Measurements from ENCODE around the gene GALNT8.

The GALNT8 gene, protein sequence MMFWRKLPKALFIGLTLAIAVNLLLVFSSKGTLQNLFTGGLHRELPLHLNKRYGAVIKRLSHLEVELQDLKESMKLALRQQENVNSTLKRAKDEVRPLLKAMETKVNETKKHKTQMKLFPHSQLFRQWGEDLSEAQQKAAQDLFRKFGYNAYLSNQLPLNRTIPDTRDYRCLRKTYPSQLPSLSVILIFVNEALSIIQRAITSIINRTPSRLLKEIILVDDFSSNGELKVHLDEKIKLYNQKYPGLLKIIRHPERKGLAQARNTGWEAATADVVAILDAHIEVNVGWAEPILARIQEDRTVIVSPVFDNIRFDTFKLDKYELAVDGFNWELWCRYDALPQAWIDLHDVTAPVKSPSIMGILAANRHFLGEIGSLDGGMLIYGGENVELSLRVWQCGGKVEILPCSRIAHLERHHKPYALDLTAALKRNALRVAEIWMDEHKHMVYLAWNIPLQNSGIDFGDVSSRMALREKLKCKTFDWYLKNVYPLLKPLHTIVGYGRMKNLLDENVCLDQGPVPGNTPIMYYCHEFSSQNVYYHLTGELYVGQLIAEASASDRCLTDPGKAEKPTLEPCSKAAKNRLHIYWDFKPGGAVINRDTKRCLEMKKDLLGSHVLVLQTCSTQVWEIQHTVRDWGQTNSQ

DNA sequence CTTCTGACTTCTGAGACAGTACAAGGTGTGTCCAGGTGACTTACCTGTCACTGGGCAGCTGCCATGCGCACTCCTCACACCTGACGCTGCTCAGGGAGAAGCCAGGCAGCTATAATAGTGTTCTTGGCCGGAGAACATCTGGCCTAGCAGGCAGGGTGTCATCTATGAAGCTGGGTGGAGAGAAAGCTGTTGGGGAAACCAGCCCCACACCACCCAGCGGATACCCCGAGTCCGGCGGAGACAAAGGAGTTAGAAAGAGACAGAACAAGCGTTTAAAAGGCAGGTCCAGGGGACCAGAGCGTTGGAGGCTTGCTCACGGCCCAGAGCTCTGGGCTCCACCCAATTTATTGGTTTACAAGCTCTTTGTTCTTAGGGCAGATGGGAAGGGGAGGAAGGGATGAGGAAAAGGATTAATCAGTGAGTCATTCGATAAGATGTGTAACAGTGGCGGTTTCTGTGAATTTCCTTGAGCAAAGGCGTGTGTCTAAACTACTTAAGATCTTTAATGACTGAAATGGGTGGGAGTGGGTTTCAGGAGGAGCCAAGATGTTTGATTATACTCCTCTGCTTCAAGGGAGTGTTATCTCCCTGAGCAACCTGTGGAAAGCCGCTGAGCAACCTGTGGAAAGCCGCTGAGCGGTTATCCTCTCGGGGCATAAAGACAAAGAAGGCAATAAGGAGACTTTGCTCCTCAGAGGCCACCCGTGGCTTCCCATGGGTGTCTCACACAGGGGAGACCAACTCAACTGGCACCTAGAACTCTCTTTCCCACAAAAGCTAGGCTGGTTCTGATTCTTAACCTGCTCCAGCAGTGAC is at the start of gene GALNT8:
TSS of gene GALNT8 (plus strand) at position 580 of the 816 bp plus-strand sequence. CDS start 278 bp downstream, outside the sequence.
- DNase-seq (ENCODE audit: low read depth, low spot score), result peak; percentile 68

DNA sequence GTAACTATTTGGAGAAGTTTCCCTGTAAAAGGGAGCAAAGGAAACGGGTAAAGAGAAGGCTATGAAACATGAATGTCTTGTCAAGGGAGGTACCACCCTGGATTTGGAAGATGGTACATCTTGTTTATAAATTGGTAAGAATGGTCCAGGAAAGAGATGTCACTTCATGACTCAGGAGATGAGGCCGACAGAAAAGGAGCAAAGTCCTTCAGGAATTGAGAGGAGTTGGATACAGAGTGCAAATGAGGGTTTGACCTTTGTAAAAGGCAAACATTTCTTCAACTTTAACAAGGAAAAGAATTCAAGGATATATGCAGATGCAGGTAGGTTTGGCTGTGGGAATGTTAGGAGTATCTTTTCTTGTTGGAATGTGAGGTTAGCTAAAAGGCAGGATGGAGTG is 40.5 kb upstream of the GALNT8 start:
- no peak for DNase-seq (ENCODE audit: low read depth, low spot score)

DNA sequence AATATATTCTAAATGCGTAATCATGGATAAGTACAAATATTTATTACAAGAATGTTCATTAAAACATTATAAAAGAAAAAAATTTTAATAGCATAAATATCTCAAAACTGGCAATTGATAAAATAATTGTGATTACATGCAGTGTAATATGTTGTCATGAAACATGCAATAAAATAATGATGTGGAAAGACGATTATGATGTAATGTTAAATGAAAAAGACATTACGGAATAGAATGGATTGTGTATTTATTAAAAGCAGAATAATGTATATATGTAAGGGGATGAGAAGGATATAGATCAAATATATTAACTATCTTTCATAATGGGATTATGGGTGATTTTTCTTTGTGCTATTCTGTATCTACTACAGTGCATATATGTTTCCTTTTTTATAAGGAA is 38.5 kb upstream of the GALNT8 start:
- no peak for DNase-seq (ENCODE audit: low read depth, low spot score)

DNA sequence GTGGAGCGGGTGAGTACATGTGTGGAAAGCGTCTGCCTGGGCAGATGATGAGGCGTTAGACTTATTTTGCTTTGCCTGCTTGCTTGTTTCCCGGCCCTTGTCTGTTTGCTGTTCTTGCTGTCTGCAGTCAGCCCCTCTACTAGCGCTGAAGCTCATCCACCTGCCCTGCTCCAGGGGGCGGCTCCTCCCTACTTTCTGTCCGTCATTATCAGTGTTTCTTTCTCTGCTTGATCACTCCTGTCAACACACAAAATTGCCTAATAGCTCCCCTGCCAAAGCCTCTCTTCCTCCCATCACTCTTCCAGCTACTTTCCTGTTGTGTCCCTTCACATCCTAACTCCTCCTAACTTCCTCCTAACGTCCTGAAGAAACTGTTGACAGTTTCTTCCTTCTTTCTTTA is 34.9 kb upstream of the GALNT8 start:
- no peak for DNase-seq (ENCODE audit: low read depth, low spot score)

DNA sequence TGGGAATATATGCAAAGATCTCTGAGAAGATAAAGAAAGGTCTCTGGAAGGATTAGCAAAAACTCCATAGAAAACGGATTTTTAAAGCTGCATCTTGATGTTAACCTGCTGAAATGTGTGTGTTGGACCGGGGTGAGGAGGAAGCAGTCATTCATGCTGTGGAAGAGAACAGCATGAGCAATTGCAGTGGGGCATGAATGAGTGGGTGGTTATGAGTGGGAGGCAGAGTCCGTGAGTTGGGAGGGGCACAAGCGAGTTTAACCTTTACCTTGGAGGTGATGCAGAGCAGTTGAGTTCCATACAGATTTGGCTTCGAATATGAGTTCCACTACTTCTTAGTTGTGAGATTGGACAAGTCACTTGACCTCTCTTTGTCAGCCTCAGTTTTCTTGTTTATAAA is 29.4 kb upstream of the GALNT8 start:
- no peak for DNase-seq (ENCODE audit: low read depth, low spot score)

DNA sequence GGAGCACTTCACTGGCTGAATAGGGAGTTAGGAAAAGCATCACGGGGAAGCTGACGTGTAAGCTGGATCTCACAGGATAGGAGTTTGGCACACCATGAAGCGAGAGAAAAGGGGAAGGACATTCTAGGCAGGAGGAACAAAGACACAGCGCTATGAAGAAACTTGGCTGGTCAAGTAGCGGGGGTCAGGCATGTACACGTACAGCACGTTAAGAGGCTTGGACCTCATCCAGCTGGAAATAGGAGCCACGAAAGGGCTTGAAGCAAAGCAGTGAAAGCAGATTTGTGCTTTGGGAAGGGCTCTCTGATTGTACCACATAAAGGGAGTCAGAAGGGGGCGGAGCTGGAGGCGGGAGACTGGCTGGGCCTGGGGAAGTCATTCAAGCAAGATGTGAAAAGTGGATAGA is 19.6 kb upstream of the GALNT8 start:
- DNase-seq (ENCODE audit: low read depth, low spot score), result peak; percentile 23

DNA sequence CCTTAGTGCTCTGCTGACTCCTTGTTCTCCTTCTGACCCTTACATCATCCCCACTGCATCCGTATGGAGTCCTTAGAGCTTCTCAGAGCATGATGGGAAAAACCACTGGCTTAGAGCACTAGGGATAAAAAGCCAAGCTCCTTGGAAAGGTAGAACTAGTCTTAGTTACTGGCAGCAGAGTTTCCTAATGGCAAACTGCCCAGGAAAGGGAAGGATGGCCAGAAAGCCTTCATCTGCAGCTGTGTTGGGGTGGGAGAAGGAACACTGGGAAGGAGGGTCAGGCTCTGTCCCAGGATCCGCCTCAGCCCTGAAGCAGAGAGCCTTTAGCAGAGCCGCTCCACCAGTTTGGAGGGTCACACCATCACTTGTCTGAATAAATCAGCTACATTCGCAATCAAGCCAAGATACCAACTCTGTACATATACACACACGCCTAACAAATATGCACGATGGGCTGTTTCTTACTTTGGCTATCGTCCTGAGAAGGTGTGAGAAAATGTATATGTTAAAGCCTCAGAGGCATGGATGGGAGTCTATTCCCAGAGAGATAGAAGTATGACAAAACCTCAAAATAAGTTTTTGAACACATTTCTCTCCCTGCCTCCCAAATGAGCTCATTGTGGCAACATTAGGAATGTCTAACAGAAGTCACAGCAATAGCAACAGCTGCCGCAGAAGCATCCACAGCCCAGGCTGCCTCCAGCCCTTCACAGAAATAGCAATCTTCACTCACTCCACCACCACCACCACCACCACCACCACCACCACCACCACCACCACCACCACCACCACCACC is 18.6 kb upstream of the GALNT8 start:
- DNase-seq (ENCODE audit: low read depth, low spot score), result no peak

DNA sequence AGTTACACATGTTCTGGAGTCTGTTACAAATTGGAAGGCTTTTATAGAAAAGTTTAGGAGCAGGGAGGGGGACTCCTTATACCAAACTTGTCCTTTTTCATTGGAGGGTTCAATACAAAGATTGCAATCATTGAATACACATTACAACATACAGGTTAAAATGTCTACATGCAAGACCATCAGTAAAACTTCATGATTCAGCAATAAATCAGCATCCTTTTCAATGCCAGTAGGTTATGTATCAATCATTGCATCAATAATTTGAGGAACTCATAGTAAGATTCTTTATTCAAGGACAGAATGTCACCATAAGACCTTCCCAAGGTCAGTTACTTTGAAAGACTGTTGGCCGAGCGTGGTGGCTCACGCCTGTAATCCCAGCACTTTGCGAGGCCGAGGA is 16.5 kb upstream of the GALNT8 start:
- no peak for DNase-seq (ENCODE audit: low read depth, low spot score)

DNA sequence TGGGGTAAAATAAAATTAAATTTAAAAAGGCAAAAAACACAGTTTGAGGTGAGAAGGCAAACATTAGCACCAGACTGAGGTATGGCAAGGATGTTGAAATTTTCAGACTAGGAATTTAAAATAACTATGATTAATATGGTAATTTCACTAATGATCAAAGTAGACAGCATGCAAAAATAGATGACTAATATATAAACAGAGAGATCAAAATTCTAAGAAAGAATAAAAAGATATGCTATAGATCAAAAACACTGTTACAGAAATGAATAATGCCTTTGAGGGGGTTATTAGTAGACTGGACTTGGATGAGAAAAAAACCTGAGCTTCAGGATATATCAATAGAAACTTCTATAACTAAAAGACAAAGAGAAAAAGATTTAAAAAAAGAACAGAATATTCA is 14.4 kb upstream of the GALNT8 start:
- no peak for DNase-seq (ENCODE audit: low read depth, low spot score)

DNA sequence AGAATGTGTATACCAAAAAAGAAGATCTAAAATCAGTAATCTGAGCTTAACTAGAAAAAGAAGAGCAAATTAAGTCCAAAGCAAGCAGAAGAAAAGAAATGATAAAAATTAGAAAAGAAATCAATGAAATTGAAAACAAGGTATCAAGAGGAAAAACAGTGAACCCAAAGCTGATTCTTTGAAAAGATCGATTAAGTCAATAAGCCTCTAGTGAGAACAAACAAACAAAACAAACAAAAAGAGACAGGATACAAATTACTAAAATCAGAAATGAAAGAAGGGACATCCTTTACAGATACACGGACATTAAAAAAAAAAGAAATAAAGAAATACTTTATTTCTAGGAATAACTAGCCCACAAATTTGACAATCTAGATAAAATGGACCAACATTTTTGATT is 12.9 kb upstream of the GALNT8 start:
- no peak for DNase-seq (ENCODE audit: low read depth, low spot score)

DNA sequence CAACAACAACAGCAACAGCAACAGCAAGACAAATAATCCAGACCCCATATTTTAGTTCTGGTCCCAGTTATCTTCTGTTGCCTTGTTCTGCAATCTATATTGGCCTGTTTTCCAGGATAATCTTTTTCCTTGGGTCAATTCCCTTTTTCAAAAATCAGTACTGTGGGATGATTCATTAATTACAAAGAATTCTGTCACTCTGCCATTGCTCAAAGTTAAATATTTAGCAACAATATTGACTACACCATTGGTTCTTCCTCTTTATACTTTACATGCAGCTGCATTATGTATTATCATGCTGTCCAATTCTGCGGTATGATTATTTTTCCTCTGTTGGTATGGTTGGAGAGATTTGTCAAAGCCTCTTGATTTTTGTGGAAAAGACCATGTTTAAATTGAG is 10.1 kb upstream of the GALNT8 start:
- no peak for DNase-seq (ENCODE audit: low read depth, low spot score)

DNA sequence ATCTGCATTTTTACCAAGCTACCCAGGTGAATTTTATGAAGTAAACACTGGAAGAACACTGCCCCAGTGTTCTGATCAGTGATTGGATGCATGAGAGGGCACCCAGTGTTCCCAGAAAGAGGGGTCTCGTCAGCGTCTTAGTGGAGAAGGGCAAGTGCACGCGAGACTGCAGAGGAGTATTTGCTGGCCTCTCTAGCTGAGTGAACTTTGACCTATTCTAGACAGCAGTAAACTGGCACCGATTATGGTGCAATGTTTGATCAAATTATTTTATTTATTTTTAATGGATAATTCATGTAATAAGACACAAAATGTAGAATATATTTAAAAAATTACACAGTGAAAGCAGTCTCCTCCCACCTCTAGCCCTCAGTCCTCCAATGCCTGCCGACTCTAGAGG is 5.3 kb upstream of the GALNT8 start:
- DNase-seq (ENCODE audit: low read depth, low spot score), result no peak

DNA sequence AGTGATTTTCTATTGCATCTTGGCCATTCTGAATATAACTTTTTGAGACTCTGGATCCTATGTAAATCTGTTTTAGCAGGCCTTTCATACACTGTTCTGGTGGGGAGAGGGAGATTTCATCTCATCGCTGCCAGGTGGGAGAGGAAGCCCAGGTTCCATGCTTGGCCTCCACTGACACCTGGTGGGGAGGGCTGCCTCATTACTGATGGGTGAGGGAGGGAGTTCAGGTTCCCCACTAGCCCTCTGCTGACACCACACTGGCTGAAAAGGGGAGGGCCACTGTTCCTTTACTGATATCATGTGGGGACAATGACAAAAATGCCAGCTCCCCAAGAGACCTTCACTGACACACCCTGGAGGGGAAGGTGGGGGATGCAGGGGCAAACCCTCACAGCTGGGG is 2.4 kb upstream of the GALNT8 start:
- DNase-seq (ENCODE audit: low read depth, low spot score), result no peak

DNA sequence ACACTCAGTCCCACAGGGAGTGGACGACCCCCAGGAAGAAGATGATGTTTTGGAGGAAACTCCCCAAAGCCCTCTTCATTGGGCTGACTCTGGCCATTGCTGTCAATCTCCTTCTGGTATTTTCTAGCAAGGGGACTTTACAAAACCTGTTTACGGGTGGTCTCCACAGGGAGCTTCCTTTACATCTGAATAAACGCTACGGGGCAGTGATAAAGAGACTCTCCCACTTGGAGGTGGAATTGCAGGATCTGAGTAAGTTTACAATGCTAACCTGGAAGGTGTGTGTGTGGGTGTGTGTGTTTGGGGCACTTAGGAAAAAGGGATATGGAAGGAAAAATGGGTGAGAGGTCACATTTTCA is 416 bp downstream of the GALNT8 start:
- DNase-seq (ENCODE audit: low read depth, low spot score), result peak; percentile 70

DNA sequence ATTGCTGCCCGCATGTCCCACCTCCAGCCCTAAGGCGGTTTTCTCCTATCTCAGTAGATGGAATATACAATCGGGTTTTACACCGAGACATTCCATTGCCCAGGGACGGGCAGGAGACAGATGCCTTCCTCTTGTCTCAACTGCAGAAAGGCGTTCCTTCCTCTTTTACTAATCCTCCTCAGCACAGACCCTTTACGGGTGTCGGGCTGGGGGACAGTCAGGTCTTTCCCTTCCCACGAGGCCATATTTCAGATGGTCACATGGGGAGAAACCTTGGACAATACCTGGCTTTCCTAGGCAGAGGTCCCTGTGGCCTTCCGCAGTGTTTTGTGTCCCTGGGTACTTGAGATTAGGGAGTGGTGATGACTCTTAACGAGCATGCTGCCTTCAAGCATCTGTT is 1.4 kb downstream of the GALNT8 start:
- DNase-seq (ENCODE audit: low read depth, low spot score), result peak; percentile 63

DNA sequence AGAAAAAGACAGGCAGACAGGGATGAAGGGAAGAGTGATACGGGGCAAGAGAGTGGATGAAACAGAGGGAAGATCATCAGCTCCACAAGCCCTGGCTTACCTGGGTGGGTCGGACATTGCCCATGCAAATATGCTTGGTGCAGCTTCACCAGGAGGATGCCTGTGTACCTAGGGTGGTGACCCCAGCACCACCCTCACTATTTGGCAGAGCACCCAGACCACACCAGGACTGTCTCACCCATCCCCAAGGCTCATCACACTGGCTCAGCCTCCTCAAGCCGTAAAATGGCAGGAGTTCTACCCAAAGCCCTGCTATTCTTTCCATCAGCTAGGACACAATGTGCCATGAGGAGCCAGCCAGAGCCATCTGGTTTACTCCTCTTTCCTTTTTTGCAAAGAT is 3.0 kb downstream of the GALNT8 start:
- DNase-seq (ENCODE audit: low read depth, low spot score), result no peak

DNA sequence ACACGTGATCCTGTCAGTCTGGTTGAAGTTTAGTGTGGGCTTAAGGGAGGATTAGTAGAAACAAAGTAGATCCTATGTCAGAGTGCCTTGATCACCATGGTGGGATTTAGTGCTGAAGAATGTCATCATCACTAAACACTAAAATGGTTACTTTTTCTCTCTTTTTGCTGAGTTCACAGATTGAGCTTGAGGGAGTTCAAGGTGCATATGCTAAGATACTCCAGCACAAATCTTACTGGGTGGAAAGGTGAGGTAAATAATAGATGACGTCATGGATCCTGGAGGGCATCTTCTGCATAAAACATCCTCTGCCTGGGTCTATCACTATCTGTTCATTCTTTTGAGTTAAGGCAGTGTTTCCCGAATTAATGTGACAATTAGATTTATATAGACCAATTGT is 4.9 kb downstream of the GALNT8 start:
- DNase-seq (ENCODE audit: low read depth, low spot score), result no peak

DNA sequence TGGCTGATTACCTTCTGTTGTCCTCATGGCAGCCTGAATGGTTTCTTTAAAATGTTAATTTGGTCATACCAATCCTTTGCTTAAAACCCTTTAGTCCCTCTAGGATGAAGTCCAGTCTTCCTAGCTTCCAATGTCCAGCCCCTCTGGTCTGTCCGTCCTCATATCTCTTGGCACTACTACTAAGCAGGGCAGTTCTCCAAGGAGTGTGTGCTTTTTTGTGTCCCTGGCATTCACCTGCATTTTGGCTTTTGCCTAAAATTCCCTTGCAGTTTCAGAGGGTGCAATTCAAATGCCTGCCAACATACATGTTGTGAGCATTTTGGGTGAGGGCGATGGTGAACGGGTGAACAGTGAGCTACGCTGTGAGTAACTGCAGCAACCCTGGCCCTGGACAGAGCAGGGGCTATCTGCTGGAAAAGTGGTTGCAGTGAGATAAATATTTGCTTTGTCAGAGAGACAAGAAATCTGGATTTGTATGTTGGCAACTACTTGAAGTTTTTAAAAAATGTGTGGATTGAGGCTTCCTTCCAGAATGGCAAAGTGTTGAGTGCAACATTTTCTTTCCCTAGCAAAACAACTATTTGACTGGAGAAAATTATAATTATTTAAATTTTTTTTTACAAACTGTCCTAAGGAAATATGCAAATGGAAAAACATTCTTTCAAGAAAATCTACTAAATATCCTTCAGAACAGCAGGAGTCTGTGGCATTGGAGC is 14.6 kb downstream of the GALNT8 start:
- no peak for DNase-seq (ENCODE audit: low read depth, low spot score)

DNA sequence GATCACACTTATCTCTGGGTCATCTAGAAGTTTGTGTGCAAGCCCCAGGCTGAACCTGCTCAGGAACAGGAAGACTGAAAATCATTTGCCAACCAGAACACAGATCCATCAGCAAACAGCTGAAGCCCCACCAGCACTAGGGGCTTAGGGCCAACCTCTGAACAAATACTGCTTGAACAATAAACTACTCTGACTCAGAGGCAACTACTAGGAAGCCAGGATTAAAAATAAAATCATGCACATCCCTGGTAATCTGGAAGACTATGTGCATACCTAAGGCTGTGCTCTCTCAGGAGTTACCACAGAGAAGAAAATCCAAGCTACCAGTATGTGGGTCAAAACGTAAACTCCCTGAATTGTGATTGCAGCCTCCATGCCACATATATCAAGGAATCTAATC is 15.9 kb downstream of the GALNT8 start:
- peak; percentile 45 for DNase-seq (ENCODE audit: low read depth, low spot score)

DNA sequence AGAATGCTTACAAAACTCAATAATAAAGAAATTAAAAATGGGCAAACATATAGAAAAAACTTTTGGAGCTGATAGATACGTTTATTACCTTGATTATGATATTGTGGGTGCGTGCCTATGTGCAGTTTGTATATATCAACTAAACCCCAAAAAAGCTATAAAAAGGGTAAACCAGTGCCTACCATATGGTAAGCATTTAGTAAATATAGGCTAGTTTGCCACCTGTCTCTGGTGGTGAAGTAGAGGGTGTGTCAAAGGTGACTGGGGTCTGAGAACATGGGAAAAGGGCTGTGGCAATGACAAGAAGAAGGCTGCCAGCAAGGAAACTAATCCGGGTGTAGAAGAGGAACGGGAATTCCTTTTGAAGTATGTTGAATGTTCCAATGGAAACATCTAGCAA is 18.3 kb downstream of the GALNT8 start:
- no peak for DNase-seq (ENCODE audit: low read depth, low spot score)

DNA sequence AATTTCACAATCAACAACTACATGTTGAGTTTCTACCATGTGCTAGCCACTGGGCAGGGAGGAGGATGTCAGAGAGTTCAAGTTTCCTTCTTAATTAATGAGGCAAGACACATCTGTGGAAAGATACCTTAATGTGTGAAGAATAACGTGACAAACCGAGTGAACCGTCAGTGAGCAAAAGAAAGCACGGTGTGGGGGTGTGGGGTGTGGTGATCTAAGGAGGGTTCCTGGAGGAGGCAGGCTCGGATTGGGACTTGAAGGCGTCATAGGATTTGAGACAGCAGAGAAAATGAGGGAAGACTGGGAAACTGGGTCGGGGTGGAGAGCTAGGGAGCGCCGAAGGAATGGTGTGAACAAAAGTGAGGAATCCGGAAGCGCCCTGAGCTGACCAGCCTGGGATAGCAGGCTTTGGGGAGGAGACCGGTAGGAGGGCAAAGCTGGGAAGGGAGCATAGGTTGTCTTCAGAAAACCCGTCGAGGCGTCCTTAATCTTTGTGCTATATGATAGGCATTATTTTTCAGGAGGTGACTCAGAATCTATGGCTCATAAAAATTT is 22.3 kb downstream of the GALNT8 start:
- peak; percentile 23 for DNase-seq (ENCODE audit: low read depth, low spot score)

Measured in ELF-1 (cell line).